ENCODE data around the gene HPS4.
"Not testable (repeated sequence)": the region's sequence is repeated elsewhere in the genome, so short reads cannot be mapped to it uniquely, and the experiment has no call there.

HPS4 gene

DNA sequence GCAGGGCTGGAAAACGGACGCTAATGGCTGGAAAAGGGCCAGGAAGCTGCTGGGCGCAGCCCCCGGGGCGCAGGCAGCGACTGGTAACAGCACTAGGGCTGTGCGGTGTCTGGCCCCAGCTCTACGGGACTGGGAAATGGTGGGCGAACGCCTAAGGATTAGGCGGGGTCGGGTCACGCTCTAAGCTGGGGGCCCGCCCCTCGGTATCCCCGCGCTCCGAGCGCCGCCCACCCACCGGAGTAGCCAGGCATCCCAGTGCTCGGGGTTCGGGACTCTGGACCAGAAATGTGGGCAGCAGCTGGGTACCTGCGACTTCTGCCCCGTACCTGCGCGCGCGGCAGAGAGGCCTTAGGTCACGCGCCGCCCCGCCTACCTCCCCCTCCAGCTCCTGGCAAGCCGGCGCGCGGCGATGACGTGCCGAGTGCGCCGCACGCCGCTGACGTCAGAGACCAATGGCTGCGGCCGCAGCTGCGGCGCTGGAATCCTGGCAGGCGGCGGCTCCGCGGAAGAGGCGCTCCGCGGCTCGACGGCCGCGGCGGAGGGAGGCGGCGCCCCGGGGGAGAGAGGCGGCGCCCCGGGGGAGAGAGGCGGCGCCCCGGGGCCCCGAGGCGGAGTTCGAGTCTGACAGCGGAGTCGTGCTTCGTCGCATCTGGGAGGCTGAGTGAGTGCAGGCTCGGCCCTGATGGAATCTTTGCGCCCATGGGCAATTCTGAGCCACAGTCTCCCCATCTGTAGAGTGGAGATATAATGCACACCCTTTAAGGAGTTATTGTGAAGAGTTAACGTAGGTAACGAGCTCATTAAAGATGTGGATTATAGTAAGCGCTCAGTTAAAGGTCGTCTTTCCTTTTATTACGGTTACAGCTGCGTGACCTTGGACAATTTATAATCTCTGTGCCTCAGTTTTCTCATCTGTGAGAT, at the start of gene HPS4, which contains the start of gene SRRD:
TSS of gene HPS4 (minus strand) at position 345 of the 921 bp plus-strand sequence. CDS start 2,021 bp downstream, outside the sequence.
TSS of gene SRRD (plus strand) at position 439 of the 921 bp plus-strand sequence. CDS start at position 453, 14 bp downstream.
- DNase-seq, result peak; percentile 91

DNA sequence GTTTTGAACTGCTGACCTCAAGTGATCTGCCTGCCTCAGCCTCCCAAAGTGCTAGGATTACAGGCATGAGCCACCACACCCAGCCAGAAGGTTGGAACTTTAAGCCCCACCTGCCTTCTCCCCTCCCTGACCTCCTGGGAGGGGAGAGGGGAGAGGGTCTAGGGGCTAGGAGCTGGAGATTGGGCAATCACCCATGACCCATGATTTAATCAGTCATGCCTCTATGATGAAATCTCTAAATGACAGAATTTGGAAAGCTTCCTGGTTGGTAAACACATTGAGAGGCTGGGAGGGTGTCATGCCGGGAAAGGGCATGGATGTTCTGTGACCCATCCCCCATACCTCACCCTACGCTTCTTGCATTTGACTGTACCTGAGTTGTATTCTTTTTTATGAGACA, 45.8 kb upstream of the HPS4 start:
- no peak for DNase-seq

DNA sequence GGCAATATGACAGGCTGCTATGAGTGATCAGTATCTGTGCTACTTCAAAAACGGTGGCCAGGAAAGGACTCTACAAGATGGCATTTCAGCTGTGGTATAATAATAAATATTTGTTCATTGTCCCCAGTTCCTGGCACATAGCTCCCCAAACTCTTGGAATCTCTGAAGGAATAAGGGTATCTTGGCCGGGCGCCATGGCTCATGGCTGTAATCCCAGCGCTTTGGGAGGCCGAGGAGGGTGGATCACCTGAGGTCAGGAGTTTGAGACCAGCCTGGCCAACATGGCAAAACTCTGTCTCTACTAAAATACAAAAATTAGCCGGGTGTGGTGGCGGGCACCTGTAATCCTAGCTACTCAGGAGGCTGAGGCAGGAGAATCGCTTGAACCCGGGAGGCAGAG, 44.9 kb upstream of the HPS4 start:
- not testable (repeated sequence) for DNase-seq

DNA sequence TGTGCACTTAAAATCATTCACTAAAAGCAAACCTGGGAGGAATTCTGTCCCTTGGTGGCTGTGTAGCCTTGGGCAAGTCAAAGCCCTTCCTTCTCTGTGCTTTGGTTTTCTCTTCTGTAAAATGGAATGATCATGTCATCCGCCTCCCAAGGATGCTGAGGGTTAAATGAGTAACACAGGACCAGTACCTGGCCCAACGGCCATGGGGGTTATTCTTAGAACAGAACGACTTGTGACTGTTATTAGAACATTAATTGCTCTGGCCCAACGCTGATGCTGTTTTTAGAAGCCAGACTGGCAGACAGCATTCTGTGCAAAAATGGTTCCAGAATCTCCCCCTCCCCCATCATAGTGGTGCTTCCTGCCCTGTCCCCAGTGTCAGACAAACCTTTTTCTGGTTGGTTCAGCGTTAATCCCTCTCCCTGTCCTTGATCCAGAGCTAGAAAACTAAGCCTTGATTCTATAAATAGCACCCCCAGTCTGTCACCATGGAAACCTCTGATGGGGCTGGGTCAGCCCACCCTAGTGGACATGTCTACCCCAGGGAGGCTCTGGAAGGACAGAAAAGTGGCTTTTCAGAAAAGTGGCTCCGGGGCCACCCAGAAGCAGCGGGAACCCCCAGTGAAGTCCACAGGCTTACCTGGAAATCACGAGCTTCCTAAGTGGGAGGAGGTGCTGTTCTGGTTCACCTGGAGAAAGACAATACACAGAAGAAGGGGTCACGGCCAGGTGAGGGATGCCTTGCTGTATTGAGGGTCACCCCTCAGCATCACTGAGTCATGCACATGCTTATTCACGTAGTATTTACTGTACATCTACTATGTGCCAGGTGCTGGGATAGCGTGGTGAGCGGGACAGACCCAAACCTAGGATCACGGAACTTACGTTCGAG, 44.2 kb upstream of the HPS4 start:
- no peak for DNase-seq

DNA sequence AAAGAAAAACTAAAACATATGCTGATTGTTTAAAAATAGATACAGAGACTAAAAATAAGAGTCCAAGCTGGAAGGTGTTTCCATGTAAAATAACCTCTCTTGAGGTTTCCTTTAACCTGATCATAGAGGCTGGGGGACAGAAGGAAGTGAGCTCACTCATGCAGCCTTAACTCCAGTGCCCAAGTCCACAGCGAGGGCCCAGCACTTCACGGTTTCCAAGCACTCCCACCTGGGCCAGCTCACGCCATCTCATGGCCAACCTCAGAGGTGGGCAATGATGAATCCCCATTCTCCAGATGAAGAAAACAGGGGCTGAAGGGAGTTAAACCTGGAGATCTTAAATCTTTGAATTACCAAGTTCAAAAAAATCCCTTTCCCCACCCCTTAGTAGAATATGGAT, 43.6 kb upstream of the HPS4 start:
- no peak for DNase-seq

DNA sequence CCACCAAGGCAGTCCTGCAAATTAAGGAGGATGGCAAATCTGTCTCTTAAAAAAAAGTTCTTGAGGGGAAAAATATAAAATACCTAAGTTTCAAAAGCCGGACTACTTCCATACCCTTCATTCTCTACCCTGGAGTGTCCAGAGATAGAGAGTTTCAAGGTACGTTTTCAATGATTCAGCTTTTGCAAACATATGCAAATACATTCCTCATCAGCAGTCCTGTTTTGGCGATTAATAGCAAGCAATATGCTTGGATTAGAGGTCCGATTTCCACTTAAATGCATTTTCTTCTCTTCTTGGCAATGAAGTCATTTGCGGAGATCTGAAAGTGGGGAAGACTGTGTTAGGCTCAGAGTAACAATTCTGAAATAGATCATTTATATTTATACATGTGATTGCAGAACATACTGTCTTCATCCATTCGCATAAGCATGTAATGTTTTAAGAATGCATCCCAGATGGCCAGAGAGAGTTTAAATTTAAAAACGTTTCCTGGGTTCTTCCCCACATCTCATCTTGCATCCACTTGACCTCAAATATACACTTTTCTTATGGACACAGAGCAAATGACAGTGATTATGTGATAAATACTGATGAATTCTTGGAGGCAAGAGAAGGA, 42.5 kb upstream of the HPS4 start:
- DNase-seq, result no peak

DNA sequence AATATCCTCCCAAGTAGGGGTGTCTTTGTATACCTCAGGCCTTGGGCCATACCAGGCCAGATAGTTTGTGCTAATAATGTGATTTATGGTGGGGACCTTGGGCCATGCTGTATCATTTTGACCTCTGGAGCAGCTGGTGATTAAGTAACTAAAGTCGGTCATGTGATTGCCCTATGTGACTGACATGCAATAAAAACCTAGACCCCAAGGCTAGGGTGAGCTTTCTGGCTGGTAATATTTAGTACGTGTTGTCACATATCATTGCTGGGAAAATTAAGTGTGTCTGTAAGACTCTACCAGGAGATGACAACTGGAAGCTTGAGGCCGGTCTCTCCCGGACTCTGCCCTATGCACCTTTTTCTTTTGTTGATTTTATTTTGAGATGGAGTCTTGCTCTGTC, 41.3 kb upstream of the HPS4 start:
- DNase-seq, result no peak

DNA sequence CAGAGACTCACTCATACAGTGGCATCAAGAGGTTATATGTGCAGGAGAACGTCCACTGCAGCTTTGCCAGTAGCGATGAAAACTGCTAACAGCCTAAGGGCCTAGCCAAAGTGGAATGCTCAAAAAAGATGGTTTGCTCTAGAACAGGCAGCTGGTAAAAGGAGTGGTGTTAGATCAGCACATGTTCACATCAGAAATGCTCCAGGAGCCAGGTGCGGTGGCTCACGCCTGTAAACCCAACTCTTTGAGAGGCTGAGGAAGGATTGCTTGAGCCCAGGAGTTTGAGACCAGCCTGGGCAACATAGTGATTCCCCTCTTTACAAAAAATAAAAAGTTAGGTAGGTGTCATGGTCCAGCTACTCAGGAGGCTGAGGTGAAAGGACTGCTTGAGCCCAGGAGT, 39.0 kb upstream of the HPS4 start:
- DNase-seq, result no peak

DNA sequence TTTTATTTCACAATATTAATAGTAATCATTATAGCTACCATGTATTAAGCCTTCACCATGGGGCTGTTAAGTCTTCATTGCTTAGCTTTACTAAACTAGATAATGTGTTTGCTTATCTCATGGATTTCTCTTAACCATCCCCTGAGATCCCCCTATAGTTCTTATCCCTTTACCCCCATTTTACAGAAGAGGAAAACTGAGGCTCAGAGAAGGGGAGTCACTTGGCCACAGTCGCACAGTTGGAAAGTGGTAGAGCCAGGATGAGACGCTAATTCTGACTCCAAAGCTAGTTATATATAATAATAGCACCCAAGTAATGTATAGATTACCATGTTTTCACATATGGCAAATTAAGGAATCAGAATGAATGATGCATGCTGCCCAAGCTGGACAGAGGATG, 38.4 kb upstream of the HPS4 start:
- DNase-seq, result no peak

DNA sequence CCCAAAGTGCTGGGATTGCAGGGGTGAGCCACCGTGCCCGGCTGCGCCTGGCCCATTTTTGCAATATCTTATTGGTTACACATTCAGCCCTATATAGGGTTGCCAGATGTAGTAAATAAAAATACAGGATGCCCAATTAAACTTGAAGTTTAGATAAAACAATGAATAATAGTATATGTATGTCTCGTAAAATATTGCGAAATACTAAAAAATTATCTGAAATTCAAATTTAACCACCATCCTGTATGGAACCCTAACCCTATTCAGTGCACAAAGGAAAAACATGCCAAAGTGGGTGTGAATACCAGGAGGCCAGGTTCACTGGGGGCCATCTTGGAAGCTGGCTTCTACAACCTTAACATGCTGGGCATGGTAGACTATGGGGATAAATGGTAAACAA, 33.8 kb upstream of the HPS4 start:
- no peak for DNase-seq

DNA sequence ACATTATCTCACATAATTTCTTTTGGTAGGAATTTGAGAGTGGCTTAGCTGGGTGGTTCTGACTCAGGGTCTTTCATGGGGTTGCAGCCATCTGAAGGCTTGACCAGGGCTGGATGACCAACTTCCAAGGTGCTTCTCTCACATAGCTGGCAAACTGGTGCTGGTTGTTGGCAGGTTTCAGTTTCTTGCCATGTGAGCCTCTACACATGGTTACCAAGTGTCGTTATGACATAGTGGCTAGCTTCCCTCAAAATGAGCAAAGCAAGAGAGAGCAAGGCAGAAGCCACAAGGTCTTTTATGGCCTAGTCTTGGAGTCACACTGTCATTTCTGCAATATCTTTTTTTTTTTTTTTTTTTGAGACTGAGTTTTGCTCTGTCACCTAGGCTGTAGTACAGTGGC, 32.9 kb upstream of the HPS4 start:
- no peak for DNase-seq

DNA sequence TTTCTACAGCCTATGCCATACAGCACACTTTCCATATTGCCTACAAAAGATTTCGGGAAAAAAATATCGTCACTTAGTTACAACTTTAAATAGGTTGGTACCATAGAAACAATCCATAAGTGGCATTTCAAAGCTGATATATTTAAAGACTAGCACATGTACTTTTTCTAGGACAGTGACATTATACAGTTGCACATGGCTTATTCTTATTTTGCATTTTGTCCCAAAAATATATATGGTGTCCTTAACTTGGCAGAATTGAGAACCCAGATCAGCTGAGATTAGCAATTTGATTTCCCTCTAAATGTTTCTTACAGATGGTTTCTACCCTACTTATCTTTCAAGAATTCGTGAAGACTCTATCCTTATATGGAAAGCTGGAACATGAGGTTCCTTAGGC, 32.3 kb upstream of the HPS4 start:
- no peak for DNase-seq

DNA sequence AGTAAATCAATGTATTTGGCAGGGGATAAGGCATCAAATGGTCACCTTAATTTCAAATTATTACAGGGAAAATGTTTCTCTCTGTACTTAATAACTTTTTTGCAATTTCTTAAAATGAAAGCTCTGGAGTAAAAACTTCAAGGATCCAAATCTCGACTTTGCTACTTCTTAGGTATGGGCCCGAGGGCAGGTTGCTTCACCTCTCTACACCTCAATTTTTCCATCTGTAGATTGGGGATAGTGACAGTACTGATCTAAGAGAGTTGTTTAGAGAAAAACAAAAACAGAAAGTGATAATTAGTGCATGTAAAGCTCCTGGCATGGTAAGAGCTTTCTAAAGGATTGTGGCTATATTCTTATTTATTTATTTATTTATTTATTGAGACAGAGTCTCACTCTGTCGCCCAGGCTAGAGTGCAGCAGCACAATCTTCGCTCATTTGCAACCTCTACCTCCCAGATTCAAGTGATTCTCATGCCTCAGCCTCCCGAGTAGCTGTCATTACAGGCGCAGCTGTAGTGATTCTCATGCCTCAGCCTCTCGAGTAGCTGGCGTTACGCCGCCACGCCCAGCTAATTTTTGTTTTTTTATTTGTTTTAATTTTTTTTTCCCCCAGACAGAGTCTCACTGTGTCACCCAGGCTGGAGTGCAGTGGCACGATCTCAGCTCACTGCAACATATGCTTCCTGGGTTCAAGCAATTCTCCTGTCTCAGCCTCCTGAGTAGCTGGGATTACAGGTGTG, 31.0 kb upstream of the HPS4 start:
- no peak for DNase-seq

DNA sequence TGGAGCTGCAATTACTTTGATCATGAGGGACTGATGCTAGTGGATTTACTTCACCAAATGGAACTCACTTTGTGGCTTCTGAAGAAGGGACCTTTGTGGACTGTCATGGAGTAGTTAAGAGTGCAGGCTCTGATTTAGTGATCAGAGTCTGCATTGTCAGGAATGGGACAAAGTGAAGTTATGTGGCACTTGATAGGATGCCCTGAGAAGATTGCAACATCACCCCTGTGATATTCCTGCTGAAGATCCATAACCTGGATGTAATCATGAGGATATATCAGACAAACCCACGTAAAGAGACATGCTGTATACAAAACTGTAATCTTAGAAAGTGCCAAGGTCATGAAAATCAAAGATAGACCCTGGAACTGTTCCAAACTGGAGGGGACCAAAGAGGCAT, 30.3 kb upstream of the HPS4 start:
- DNase-seq, result no peak

DNA sequence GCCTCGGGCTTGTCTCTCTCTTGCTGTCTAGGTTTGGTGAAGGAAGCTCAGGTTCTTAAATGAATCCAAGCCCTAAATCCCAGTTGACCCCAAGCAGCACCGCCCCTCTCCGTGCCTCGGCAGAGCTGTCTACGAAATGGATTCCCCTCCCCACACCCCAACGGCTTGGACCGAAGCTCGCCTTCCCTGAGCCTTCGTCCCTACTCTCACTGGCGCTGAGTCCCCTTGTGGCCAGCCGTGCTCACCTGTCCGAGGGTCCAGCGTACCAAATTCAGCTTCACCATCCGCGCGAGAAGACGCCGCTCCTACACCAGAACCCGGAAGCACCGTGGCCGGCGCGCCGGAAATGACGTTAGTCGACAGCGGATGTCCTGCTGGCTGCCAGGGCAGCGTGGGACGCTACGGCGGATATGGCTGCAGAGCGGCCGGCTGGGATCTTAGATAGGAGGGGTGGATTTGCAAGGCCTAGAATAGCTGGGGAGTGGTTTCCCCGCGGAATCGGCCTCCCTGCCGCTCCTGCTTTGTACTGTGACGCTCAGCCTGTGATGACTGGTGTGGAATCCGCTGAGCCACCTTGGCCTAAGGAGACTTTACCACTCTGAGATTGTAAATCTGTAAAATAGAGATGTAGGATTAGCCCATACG, 28.7 kb upstream of the HPS4 start, which contains the start of gene TFIP11:
TSS of gene TFIP11 (minus strand) at position 325 of the 645 bp plus-strand sequence. CDS start 2,201 bp downstream, outside the sequence.
- DNase-seq, result peak; percentile 82

DNA sequence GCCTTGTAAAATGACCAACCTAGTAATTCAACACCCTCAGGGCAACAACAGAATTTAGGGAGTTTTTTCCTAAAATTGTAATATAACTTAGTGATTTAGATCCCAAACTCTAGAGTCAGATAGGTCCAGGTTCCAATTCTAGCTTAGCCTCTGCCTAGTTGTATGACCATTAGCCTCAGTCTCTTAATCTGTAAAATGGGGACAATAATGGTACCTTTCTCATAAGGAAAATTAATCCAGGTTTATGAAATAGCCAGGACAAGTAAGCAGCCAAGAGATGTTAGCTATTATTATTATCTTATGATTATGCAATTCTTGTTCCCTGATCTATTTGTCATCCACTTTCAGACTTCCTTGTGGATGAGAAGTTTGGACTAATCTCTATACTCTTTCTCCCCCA, 24.6 kb upstream of the HPS4 start:
- no peak for DNase-seq

DNA sequence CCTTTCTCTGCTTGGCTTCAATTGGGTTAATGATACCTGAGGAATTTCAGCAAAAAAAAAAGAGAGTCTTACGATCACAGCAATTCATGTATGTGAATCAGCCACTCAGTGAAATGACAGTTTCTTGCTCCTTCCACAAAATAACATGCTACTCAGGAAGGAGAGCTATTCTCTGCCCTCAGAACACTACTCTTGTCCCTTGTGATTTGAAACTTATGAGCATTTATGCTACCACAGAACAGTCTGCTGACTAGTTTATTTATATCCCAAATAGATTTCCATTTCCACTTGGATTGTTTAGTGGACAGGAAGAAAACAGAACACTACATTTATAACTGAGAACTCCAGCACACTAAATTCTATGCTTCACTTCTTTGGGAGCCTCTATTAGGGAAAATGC, 20.2 kb upstream of the HPS4 start:
- DNase-seq, result no peak

DNA sequence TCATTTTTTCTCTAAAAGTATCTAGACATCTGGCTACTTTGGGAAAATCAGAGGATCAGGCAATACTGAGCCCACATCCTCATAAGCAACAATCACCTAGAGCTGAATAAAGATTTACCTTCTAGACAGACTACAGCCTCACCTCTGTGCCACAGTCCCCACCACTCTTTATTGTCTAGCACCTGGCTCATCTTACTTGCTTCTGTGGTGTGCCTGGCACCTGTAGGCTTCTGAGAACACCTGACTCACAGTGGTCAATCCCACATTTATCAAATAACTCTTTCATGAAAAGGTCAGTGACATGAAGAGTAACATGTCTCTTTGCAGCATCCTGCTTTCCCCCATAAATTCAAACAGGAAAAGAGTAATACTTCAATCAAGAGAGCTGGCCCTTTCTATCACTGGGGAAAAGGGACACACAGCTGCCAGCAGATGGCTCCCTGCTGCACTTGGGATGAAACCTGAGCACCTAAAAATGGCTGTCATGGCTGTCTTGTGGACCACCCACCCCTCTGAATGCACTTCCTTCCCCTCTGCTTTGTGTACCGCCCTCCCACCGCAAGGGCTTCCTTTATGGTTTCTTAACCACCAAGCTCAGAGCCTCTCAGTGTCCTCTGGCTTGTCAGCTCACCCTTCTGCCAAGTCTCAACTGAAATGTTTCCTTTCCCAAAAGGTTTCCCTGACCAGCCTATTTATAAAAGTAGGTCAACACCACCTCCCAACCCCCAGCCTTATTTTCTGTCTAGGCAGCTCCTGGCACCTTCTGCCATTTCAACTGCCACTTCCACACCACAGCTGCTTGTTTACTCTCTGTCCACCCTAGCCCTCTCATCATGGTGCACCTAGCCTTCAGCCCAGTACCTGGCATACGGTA, 19.3 kb upstream of the HPS4 start:
- peak; percentile 24 for DNase-seq

DNA sequence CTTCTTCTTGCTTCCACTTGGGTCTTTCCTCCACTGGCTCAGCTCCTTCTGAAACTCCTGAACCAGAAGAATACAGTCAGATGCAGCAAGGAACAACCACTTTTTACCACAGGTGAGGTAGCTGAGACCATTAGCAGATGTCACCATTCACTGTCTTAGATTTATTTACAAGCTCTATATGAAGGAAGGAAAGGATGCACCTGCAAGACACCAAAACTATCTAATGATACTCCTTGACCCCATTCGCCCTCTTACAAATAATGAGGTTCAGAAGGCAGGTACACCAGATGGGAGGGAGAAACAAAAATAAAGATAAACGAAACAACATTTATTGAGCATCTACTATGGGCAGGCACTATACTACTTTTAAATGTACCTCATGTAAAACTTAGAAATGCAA, 18.4 kb upstream of the HPS4 start:
- DNase-seq, result no peak

DNA sequence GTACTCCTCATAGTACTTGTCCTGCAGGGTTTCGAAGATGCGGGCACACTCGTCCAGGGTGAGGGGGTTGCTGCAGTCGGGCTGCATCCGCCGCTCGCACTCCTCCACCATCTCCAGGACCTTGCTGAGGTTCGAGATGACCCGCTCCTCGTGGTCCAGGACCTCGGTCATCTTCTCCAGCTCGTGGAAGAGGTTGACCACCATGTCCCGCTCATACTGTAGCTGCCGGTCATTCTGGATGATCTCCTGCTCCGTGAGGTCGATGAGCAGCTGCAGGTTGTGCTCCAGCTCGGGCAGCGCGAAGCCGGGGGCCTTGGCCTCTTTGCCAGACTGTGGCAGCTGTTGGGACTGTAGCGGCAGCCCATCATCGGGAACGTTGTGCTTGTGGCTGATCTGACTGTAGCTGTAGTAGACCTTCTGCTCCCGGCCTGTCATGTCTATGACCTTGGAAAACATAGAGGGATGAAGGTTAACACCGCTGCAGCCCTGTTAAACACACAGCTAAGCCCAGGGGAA, 15.7 kb upstream of the HPS4 start:
- DNase-seq, result no peak

DNA sequence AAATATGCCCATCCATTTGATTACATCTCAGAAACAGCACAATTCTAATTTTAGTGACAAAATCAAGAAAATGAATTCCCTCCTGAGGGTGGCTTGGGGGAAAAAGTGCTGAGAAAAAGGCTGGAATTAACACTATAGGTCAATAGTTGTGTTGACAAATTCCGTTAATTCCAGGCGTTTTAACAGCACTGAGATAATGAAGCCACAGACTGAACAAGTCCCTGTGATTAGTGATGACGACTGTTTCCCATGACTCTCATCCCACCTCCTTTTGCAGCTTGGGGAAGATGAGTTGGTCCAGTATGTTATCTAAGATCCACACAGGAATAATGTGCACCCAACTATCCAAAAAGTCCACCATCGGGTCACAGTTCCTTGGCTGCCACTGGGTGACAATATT, 12.9 kb upstream of the HPS4 start:
- no peak for DNase-seq

Data from activated CD4-positive, alpha-beta T cell treated with anti-CD3 and anti-CD28 coated beads for 1 hour (primary cell).